ENCODE results near the gene UNK.

- TF ChIP-seq MAX (IDR thresholded peaks at IDR 0.05) (no peak), ZBTB7A (IDR thresholded peaks at IDR 0.05; ENCODE audit: low read depth) (no peak), EGR1 (IDR thresholded peaks at IDR 0.05) (no peak), YY1 (IDR thresholded peaks at IDR 0.05; ENCODE audit: low read depth) (no peak), TCF12 (IDR thresholded peaks at IDR 0.05; ENCODE audit: low read depth) (no peak), REST (IDR thresholded peaks at IDR 0.05; ENCODE audit: low read depth) (no peak), TAF1 (IDR thresholded peaks at IDR 0.05; ENCODE audit: low read depth) (no peak), FOXM1 (IDR thresholded peaks at IDR 0.05; ENCODE audit: borderline replicate concordance, low read depth) (no peak), EP300 (IDR thresholded peaks at IDR 0.05; ENCODE audit: borderline replicate concordance) (no peak), CEBPB (IDR thresholded peaks at IDR 0.05) (no peak), NFIC (IDR thresholded peaks at IDR 0.05) (no peak), RAD21 (IDR thresholded peaks at IDR 0.05; ENCODE audit: low read depth) (no peak), TEAD4 (IDR thresholded peaks at IDR 0.05) (no peak), CREB1 (IDR thresholded peaks at IDR 0.05; ENCODE audit: low read depth) (no peak)
Observed at GRCh38 chr17:75818326-75818885, 33.8 kb downstream of the UNK start.
